Measurements from ENCODE around the gene H19. TPM values are rescaled to one million over a fixed set of nuclear protein-coding genes. Genes with fewer than 3 reads are reported as not detected.

The H19 gene
- total RNA-seq, 1 donor from 2014 or later, result not detected

GRCh38 chr11:1983601-1983961, 14.1 kb downstream of the H19 start:
- intact Hi-C loops (cut with micrococcal nuclease), result no loop called here

GRCh38 chr11:1982873-1983600, 14.6 kb downstream of the H19 start:
- intact Hi-C loops (cut with micrococcal nuclease), result no loop called here

GRCh38 chr11:1979607-1980006, 18.0 kb downstream of the H19 start:
- intact Hi-C loops (cut with micrococcal nuclease), result no loop called here

- intact Hi-C loops (cut with micrococcal nuclease), result no loop called here
These were observed 18.7 kb downstream of the H19 start for GRCh38 chr11:1978720-1979473.

GRCh38 chr11:1975185-1975584, 22.5 kb downstream of the H19 start:
- intact Hi-C loops (cut with micrococcal nuclease), result no loop called here

- intact Hi-C loops (cut with micrococcal nuclease), result no loop called here
These were observed 26.7 kb downstream of the H19 start for GRCh38 chr11:1970956-1971355.

- intact Hi-C loops (cut with micrococcal nuclease), result no loop called here
These were observed 27.9 kb downstream of the H19 start for GRCh38 chr11:1969776-1970175.

- intact Hi-C loops (cut with micrococcal nuclease), result no loop called here
These were observed 28.6 kb downstream of the H19 start for GRCh38 chr11:1969035-1969434.

- intact Hi-C loops (cut with micrococcal nuclease), result no loop called here
These were observed 29.1 kb downstream of the H19 start for GRCh38 chr11:1968454-1969002.

- intact Hi-C loops (cut with micrococcal nuclease), result no loop called here
These were observed 29.9 kb downstream of the H19 start for GRCh38 chr11:1967641-1968225.

- intact Hi-C loops (cut with micrococcal nuclease), result no loop called here
These were observed 31.1 kb downstream of the H19 start for GRCh38 chr11:1966531-1966930.

GRCh38 chr11:1964955-1965354, 32.7 kb downstream of the H19 start:
- intact Hi-C loops (cut with micrococcal nuclease), result no loop called here

GRCh38 chr11:1964348-1964747, 33.3 kb downstream of the H19 start:
- intact Hi-C loops (cut with micrococcal nuclease), result no loop called here

- intact Hi-C loops (cut with micrococcal nuclease), result no loop called here
These were observed 33.8 kb downstream of the H19 start for GRCh38 chr11:1963864-1964263.

GRCh38 chr11:1959786-1960185, 37.9 kb downstream of the H19 start:
- intact Hi-C loops (cut with micrococcal nuclease), result no loop called here

GRCh38 chr11:1958367-1958766, 39.3 kb downstream of the H19 start:
- intact Hi-C loops (cut with micrococcal nuclease), result no loop called here

GRCh38 chr11:1953489-1954266, 44.0 kb downstream of the H19 start:
- intact Hi-C loops (cut with micrococcal nuclease), result no loop called here

GRCh38 chr11:1952806-1953482, 44.7 kb downstream of the H19 start:
- intact Hi-C loops (cut with micrococcal nuclease), result no loop called here

GRCh38 chr11:1949922-1950321, 47.7 kb downstream of the H19 start:
- intact Hi-C loops (cut with micrococcal nuclease), result no loop called here

- intact Hi-C loops (cut with micrococcal nuclease), result no loop called here
These were observed 48.3 kb downstream of the H19 start for GRCh38 chr11:1949302-1949701.

GRCh38 chr11:1948389-1948788, 49.3 kb downstream of the H19 start:
- intact Hi-C loops (cut with micrococcal nuclease), result no loop called here

Data from T-helper 2 cell treated with Interferon-gamma antibody and Interleukin-4, amounts not matched to agents 100 ng/mL and 5 ng/mL, for 36 hours (primary cell).